Kidney epithelial cell (primary cell): ENCODE data around the gene UNKL. TPM values are rescaled to one million over a fixed set of nuclear protein-coding genes. Genes with fewer than 3 reads are reported as not detected.

Experiments
- DNase-seq: peaks from one replicate; pipeline ENCODE4 v3.0.0-alpha.2; 2010; ENCODE audit warnings: low read depth
- H3K27me3 ChIP-seq: 2 replicates; pipeline ENCODE4 v1.6.0; 2011; ENCODE audit warnings: low read length; ENCODE audit not compliant: control insufficient read depth, insufficient read depth
- H3K36me3 ChIP-seq: 2 replicates; pipeline ENCODE4 v1.5.1; 2011; ENCODE audit warnings: low read length; ENCODE audit not compliant: control insufficient read depth, insufficient read depth
- H3K4me3 ChIP-seq: 2 replicates; pipeline ENCODE4 v1.5.1; 2011; ENCODE audit warnings: low read depth, mild to moderate bottlenecking, control low read depth, low read length
- CTCF ChIP-seq: IDR thresholded peaks from 2 replicates; pipeline ENCODE4 v1.5.1; 2011; ENCODE audit warnings: mild to moderate bottlenecking, moderate library complexity, low read length, control low read depth, inconsistent platforms; ENCODE audit not compliant: insufficient read depth, poor library complexity, severe bottlenecking
- total RNA-seq: library from RNA; depleted of rRNA; stranded (reverse); fragments of >200 nt; gene quantifications from 2 replicates; pipeline ENCODE4 v1.2.3, GENCODE V29; 2015

Gene UNKL
- total RNA-seq, 1 donor from 2014 or later, result 19.3 TPM

DNA sequence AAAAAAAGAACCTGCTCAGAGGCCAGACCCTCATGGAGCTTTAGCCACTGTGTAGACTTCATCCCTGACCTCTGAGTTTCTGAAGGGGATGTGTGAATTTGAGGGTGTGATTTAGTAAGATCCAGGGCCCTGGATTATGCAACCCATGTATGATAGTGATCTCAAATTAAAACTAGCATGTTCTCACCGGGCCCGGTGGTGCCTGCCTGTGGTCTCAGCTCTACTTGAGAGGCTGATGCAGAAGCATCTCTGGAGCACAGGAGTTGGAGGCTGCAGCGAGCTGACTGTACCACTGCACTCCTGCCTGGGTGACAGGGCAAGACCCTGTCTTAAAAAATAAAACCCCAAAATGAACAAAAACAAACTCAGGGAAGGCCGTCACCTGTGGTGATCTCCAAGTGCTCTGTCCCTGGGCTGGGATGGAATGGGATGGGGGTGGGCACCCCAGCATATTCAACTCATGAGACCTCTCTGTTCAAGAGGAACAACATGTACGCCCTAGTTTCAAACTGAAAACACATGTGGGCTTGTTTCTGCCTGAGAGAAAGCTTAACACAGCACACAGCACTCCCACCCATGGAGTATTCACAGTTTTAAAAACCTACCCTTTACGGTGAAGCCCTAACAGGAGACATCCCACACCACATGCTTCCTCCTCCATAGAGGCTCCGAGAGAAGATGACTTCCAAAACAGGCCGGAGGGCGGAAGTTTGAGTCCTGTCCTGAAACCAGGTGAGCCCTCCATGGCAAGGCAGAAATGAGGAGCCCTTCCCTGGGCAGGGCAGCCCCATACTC is 32.7 kb downstream of the UNKL start:
- no peak for TF ChIP-seq CTCF
- DNase-seq, result no peak

GRCh38 chr16:1380195-1380594 is 34.3 kb downstream of the UNKL start:
- peak overlapping the region; percentile 62 for H3K4me3 ChIP-seq
- no peaks in the 10 kb centered on the region for H3K36me3 ChIP-seq
- TF ChIP-seq CTCF, result no peak
- no peaks in the 10 kb centered on the region for H3K27me3 ChIP-seq
- no peak for DNase-seq

More for the DNA sequence above, 32.7 kb downstream of the UNKL start:
- Histone ChIP-seq H3K36me3 (no peaks in the 10 kb centered on the region), H3K4me3 (no peak overlapping the region), H3K27me3 (no peaks in the 10 kb centered on the region)

GRCh38 chr16:1379304-1380076 is 35.0 kb downstream of the UNKL start:
- H3K36me3 ChIP-seq, result no peaks in the 10 kb centered on the region
- no peak for DNase-seq
- no peaks in the 10 kb centered on the region for H3K27me3 ChIP-seq
- peak overlapping the region; percentile 62 for H3K4me3 ChIP-seq
- TF ChIP-seq CTCF, result no peak

DNA sequence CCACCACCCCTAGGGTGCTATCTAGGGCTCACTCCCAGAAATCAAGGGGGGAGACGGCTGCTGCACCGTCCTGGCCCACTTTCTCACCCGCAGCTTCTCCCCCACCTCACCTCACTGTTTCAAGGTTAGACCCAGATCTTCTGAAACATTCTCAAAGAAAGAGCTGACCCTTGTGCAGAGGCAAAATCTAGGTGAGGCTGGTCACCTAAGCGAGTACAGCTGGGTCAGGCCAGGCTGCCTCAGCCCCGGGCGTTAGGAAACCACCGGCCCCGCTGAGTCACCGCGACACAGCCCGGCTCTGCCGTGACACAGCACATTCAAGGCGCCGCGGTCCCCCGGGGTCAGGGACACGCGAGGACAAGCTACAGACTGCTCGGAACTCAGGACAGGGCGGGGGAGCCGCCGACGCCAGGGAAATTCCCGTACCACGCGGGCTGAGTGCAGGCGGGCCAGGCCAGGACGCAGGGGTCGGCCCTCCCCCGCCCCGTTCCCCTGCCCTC is 35.6 kb downstream of the UNKL start:
- Histone ChIP-seq H3K27me3 (no peaks in the 10 kb centered on the region), H3K4me3 (peak overlapping the region; percentile 62), H3K36me3 (no peaks in the 10 kb centered on the region)
- DNase-seq, result peak; percentile 34
- TF ChIP-seq CTCF, result no peak

- no peaks in the 10 kb centered on the region for H3K27me3 ChIP-seq
- no peak for DNase-seq
- TF ChIP-seq CTCF, result no peak
- peak overlapping the region; percentile 62 for H3K4me3 ChIP-seq
- no peaks in the 10 kb centered on the region for H3K36me3 ChIP-seq
These were observed 36.3 kb downstream of the UNKL start for GRCh38 chr16:1378087-1378803.
